HG03159 (cell line): Measurements from ENCODE around the gene ERBIN.

Experiments used
- ATAC-seq: cut with Tn5 transposase; IDR thresholded peaks from one replicate; pipeline ENCODE4 v1.9.1; 2021; ENCODE audit warnings: mild to moderate bottlenecking, moderate library complexity; ENCODE audit not compliant: unreplicated experiment

ERBIN gene

DNA sequence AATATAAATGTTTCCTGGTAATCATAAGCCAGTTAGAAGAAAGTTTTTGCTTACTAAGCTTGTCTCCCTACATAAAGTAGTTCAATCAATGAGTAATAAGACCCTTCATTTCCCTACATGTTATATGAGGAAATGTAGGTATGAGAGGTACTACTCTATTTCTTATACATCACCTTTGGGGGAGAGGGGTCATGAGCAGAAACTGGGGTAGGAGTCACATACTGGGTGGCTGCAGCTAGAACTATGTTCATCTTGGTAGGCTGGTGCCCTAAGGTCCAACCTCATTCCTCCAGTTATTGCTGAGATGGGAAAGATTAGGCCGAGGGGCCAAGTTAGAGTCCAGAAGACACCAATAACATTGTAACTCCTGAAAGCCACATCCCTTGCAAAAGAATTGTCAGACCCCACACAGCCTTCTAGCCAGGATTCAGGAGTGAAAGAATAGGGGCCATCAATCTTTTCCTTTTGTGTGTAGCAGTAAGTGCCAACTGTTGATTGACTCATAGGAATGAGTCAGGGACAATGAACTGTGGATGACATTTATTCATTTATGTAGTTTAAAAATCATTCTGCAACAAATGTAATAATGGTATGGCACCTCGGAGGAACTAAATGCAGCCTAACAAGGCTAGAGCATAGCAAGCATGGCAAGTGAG lies 196.1 kb downstream of the ERBIN start:
- no peak for ATAC-seq

DNA sequence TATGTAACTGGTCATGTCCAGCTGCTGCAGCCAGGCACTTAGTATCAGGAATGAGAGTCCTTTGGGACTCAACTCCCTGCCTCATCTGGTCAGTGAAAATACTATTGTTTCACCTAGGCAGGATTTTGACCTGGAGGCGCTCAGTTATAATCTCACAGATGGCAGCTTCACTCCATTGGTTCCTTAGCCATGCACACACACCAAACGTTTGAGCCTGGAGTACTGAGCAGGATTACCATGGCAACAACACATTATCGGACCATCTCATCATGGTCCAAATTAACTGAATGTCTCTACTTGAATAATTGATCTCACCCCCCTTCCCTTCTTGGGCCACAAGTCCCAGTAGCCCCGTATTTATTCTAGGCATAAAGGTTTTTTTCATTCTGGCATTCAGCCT lies 202.8 kb downstream of the ERBIN start:
- no peak for ATAC-seq

DNA sequence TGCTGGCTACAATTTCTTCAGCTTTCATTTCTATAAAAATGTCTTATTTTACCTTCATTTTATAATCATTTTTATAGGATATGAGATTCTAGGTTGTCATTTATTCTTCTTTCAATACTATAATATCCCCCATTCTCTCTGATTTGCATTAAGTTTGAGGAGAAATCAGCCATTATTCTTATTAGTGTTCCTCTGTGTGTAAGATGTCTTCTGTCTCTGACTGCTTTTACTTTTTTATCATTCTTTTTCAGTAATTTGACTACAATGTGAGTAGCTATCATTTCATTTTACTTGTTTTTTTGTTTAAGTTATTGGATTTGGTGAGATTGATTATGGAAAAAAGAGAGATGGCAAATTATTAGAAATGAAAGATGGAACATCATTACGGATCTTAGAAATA lies 204.1 kb downstream of the ERBIN start:
- no peak for ATAC-seq
